22Rv1 (cell line): ENCODE measurements around the gene DDX19B.

ENCODE experiments used
- CTCF ChIP-seq: fragments of 450-650 bp; IDR thresholded peaks from 2 replicates; pipeline ENCODE4 v1.5.1; 2017; ENCODE audit warnings: mild to moderate bottlenecking
- ZFX ChIP-seq: fragments of 450-650 bp; IDR thresholded peaks from 2 replicates; pipeline ENCODE4 v1.6.1; 2017; ENCODE audit warnings: antibody characterized with exemption, borderline replicate concordance

- TF ChIP-seq CTCF (no peak), ZFX (no peak)
Observed at GRCh38 chr16:70269471-70269870, 29.5 kb upstream of the DDX19B start.
